ENCODE measurements around the gene ARIH2.

ARIH2 gene

DNA sequence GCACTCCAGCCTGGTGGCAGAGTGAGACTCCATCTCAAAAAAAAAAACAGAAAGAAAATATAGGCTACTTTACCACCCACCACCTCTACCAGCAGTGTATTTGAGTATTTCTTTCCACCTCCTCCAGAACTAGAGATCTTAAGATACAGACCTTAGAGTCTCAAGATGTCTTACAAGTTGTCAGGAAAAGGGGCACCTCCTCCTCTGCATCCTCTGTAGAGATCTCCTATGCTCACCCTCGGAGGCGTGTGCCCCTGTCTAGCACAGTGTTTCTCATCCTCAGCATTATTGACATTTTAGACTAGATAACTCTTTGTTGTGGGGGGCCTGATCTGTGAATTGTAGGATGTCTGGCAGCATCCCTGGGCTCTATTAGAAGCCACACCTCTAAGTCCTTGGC is 43.7 kb downstream of the ARIH2 start:
- no peak overlapping the region for H3K4me2 ChIP-seq (ENCODE audit: low read depth, low read length, poor library complexity, severe bottlenecking)
- H3K36me3 ChIP-seq (ENCODE audit: low read length) = 0 out of 2 replicates have a peak, but pooled peaks cover 2% of the 10 kb centered on the region
- no peaks in the 10 kb centered on the region for H3K9me3 ChIP-seq (ENCODE audit: insufficient read depth, low read length)
- H4K20me1 ChIP-seq (ENCODE audit: low read depth, low read length) = no peaks in the 10 kb centered on the region
- no peak overlapping the region for H3K9ac ChIP-seq (ENCODE audit: low read length)
- H3K4me3 ChIP-seq (ENCODE audit: insufficient read depth, low read length, poor library complexity, severe bottlenecking) = no peak overlapping the region
- TF ChIP-seq EZH2phosphoT487 (conservative IDR thresholded peaks at IDR 0.05; ENCODE audit: low read length) = no peak
- TF ChIP-seq, protein P1, sequence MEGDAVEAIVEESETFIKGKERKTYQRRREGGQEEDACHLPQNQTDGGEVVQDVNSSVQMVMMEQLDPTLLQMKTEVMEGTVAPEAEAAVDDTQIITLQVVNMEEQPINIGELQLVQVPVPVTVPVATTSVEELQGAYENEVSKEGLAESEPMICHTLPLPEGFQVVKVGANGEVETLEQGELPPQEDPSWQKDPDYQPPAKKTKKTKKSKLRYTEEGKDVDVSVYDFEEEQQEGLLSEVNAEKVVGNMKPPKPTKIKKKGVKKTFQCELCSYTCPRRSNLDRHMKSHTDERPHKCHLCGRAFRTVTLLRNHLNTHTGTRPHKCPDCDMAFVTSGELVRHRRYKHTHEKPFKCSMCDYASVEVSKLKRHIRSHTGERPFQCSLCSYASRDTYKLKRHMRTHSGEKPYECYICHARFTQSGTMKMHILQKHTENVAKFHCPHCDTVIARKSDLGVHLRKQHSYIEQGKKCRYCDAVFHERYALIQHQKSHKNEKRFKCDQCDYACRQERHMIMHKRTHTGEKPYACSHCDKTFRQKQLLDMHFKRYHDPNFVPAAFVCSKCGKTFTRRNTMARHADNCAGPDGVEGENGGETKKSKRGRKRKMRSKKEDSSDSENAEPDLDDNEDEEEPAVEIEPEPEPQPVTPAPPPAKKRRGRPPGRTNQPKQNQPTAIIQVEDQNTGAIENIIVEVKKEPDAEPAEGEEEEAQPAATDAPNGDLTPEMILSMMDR (IDR thresholded peaks at IDR 0.05; ENCODE audit: insufficient read depth, low read length, poor library complexity, severe bottlenecking) = no peak
- H3K27me3 ChIP-seq (ENCODE audit: low read length) = no peaks in the 10 kb centered on the region
- no peak overlapping the region for H3K27ac ChIP-seq (ENCODE audit: low read depth, low read length)
- no peaks in the 10 kb centered on the region; the same call in 1 of the 2 replicates for H3K79me2 ChIP-seq (ENCODE audit: insufficient read depth, low read length)
- H2AFZ ChIP-seq (ENCODE audit: low read depth, low read length, severe bottlenecking) = no peak overlapping the region
- H3F3A ChIP-seq (ENCODE audit: insufficient read depth) = no peaks in the 10 kb centered on the region
- no peaks in the 10 kb centered on the region for H3K9me2 ChIP-seq (replicated peaks; ENCODE audit: insufficient read depth, low read length)

DNA sequence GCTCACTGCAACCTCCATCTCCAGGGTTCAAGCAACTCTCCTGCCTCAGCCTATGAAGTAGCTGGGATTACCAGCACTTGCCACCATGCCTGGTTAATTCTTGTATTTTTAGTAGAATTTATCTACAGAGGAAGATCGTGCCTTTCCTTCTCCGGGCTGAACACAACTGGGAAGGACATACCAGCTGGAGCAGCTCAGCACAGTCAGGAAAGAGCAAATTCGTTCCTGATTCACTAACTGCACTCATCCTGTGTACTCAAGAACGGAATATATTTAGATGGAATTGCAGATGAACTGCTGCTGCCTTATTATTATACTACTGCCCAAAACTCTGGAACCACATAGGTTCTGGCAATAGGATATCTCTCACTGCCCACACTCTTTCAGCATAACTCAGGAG is 44.3 kb downstream of the ARIH2 start:
- Histone ChIP-seq H3F3A (ENCODE audit: insufficient read depth) (no peaks in the 10 kb centered on the region), H3K27ac (ENCODE audit: low read depth, low read length) (no peak overlapping the region), H3K9me3 (ENCODE audit: insufficient read depth, low read length) (no peaks in the 10 kb centered on the region), H3K79me2 (ENCODE audit: insufficient read depth, low read length) (no peaks in the 10 kb centered on the region; the same call in 1 of the 2 replicates), H3K9me2 (replicated peaks; ENCODE audit: insufficient read depth, low read length) (no peaks in the 10 kb centered on the region), H3K9ac (ENCODE audit: low read length) (no peak overlapping the region), H3K36me3 (ENCODE audit: low read length) (0 out of 2 replicates have a peak, but pooled peaks cover 6% of the 10 kb centered on the region), H3K4me3 (ENCODE audit: insufficient read depth, low read length, poor library complexity, severe bottlenecking) (no peak overlapping the region), H3K4me2 (ENCODE audit: low read depth, low read length, poor library complexity, severe bottlenecking) (no peak overlapping the region), H2AFZ (ENCODE audit: low read depth, low read length, severe bottlenecking) (no peak overlapping the region), H3K27me3 (ENCODE audit: low read length) (no peaks in the 10 kb centered on the region), H4K20me1 (ENCODE audit: low read depth, low read length) (no peaks in the 10 kb centered on the region)
- TF ChIP-seq, protein P1 (IDR thresholded peaks at IDR 0.05; ENCODE audit: insufficient read depth, low read length, poor library complexity, severe bottlenecking) = no peak
- TF ChIP-seq EZH2phosphoT487 (conservative IDR thresholded peaks at IDR 0.05; ENCODE audit: low read length) = no peak

DNA sequence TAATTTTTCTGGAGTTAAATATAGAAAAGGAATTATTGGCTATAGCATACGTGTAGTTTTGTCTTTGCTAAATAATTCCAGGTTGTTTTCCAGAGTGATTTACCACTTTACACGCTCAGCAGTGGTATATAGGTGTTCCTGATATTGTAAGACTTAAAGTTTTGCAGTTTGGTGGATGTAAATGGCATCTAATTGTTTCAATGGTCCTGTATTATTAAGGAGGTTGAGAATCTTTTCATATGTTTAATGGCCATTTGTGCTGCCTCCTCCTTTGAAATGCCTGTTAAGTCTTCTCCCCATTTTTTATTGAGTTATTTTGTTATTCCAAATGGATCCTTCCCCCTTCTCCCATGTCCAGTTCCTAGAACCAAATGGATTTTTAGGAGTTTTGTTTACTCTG is 44.9 kb downstream of the ARIH2 start:
- H3K9me3 ChIP-seq (ENCODE audit: insufficient read depth, low read length) = no peaks in the 10 kb centered on the region
- H3K4me3 ChIP-seq (ENCODE audit: insufficient read depth, low read length, poor library complexity, severe bottlenecking) = no peak overlapping the region
- no peak overlapping the region for H3K9ac ChIP-seq (ENCODE audit: low read length)
- no peak overlapping the region for H3K27ac ChIP-seq (ENCODE audit: low read depth, low read length)
- no peak overlapping the region for H3K4me2 ChIP-seq (ENCODE audit: low read depth, low read length, poor library complexity, severe bottlenecking)
- no peaks in the 10 kb centered on the region for H3K27me3 ChIP-seq (ENCODE audit: low read length)
- H3K79me2 ChIP-seq (ENCODE audit: insufficient read depth, low read length) = no peaks in the 10 kb centered on the region; the same call in 1 of the 2 replicates
- no peaks in the 10 kb centered on the region for H3K9me2 ChIP-seq (replicated peaks; ENCODE audit: insufficient read depth, low read length)
- 0 out of 2 replicates have a peak, but pooled peaks cover 6% of the 10 kb centered on the region for H3K36me3 ChIP-seq (ENCODE audit: low read length)
- H4K20me1 ChIP-seq (ENCODE audit: low read depth, low read length) = no peaks in the 10 kb centered on the region
- H3F3A ChIP-seq (ENCODE audit: insufficient read depth) = no peaks in the 10 kb centered on the region
- H2AFZ ChIP-seq (ENCODE audit: low read depth, low read length, severe bottlenecking) = no peak overlapping the region
- TF ChIP-seq, protein P1 (IDR thresholded peaks at IDR 0.05; ENCODE audit: insufficient read depth, low read length, poor library complexity, severe bottlenecking) = no peak
- TF ChIP-seq EZH2phosphoT487 (conservative IDR thresholded peaks at IDR 0.05; ENCODE audit: low read length) = no peak
